H9 (cell line): ENCODE data around the gene ASGR1. TPM values are rescaled to one million over a fixed set of nuclear protein-coding genes. Genes with fewer than 3 reads are reported as not detected.

Source experiments
- DNase-seq: peaks from one replicate; pipeline ENCODE4 v3.0.0-alpha.2; 2017
- H2AFZ ChIP-seq: one replicate; pipeline ENCODE4 v1.6.1; 2013; ENCODE audit warnings: mild to moderate bottlenecking, low read length, control low read depth, moderate library complexity
- H2AK5ac ChIP-seq: 2 replicates; pipeline ENCODE4 v1.6.1; 2013; ENCODE audit warnings: low read length, control low read depth, mixed read lengths; ENCODE audit not compliant: insufficient read length
- H2BK120ac ChIP-seq: one replicate; pipeline ENCODE4 v1.6.1; 2013; ENCODE audit warnings: low read depth, mild to moderate bottlenecking, low read length, control low read depth, inconsistent platforms; ENCODE audit not compliant: poor library complexity, severe bottlenecking
- H2BK12ac ChIP-seq: 2 replicates; pipeline ENCODE4 v1.6.1; 2013; ENCODE audit warnings: low read length, control low read depth, mixed read lengths, low read depth; ENCODE audit not compliant: insufficient read length
- H2BK15ac ChIP-seq: 2 replicates; pipeline ENCODE4 v1.6.1; 2013; ENCODE audit warnings: low read depth, low read length, control low read depth
- H2BK20ac ChIP-seq: one replicate; pipeline ENCODE4 v1.6.1; 2013; ENCODE audit warnings: low read depth, mild to moderate bottlenecking, low read length, control low read depth, inconsistent platforms; ENCODE audit not compliant: poor library complexity, severe bottlenecking
- H2BK5ac ChIP-seq: 2 replicates; pipeline ENCODE4 v1.6.1; 2013; ENCODE audit warnings: low read length, control low read depth, mixed read lengths; ENCODE audit not compliant: insufficient read length
- H3K14ac ChIP-seq: 2 replicates; pipeline ENCODE4 v1.6.1; 2013; ENCODE audit warnings: low read length, control low read depth; ENCODE audit not compliant: insufficient read depth
- H3K18ac ChIP-seq: 2 replicates; pipeline ENCODE4 v1.6.1; 2013; ENCODE audit warnings: low read depth, mild to moderate bottlenecking, mixed read lengths, low read length, control low read depth; ENCODE audit not compliant: insufficient read length
- H3K23ac ChIP-seq: 2 replicates; pipeline ENCODE4 v1.6.1; 2013; ENCODE audit warnings: low read length, control low read depth, mixed read lengths, low read depth; ENCODE audit not compliant: insufficient read length
- H3K23me2 ChIP-seq: 2 replicates; pipeline ENCODE4 v1.6.1; 2013; ENCODE audit warnings: low read depth, mild to moderate bottlenecking, mixed read lengths, low read length, control low read depth; ENCODE audit not compliant: insufficient read length, poor library complexity, severe bottlenecking
- H3K27ac ChIP-seq: 2 replicates; pipeline ENCODE4 v1.5.1; 2013; ENCODE audit warnings: low read length, control low read depth, mixed read lengths, low read depth; ENCODE audit not compliant: insufficient read length
- H3K27me3 ChIP-seq: 2 replicates; pipeline ENCODE4 v1.6.1; 2013; ENCODE audit warnings: low read length, control low read depth, inconsistent platforms; ENCODE audit not compliant: insufficient read depth
- H3K4ac ChIP-seq: 2 replicates; pipeline ENCODE4 v1.6.1; 2013; ENCODE audit warnings: low read depth, mild to moderate bottlenecking, control low read depth, inconsistent platforms, low read length, moderate library complexity
- H3K4me1 ChIP-seq: 2 replicates; pipeline ENCODE4 v1.6.1; 2013; ENCODE audit warnings: low read length, control low read depth, inconsistent platforms; ENCODE audit not compliant: insufficient read depth
- H3K4me2 ChIP-seq: 2 replicates; pipeline ENCODE4 v1.6.1; 2013; ENCODE audit warnings: low read length, control low read depth, mixed read lengths; ENCODE audit not compliant: insufficient read length, insufficient read depth
- H3K56ac ChIP-seq: 2 replicates; pipeline ENCODE4 v1.6.1; 2013; ENCODE audit warnings: low read depth, mild to moderate bottlenecking, mixed read lengths, low read length, control low read depth; ENCODE audit not compliant: insufficient read length
- H3K79me1 ChIP-seq: 2 replicates; pipeline ENCODE4 v1.6.1; 2013; ENCODE audit warnings: low read depth, mild to moderate bottlenecking, moderate library complexity, low read length, control low read depth, inconsistent platforms; ENCODE audit not compliant: insufficient read depth, poor library complexity, severe bottlenecking
- H3K79me2 ChIP-seq: 2 replicates; pipeline ENCODE4 v1.6.1; 2013; ENCODE audit warnings: low read length, control low read depth, inconsistent platforms; ENCODE audit not compliant: insufficient read depth
- H3K9ac ChIP-seq: 2 replicates; pipeline ENCODE4 v1.6.1; 2013; ENCODE audit warnings: low read length, control low read depth, mixed read lengths; ENCODE audit not compliant: insufficient read length; ENCODE audit errors: extremely low read depth
- H3K9me3 ChIP-seq: one replicate; pipeline ENCODE4 v1.6.1; 2013; ENCODE audit warnings: low read depth, low read length, inconsistent platforms; ENCODE audit not compliant: control insufficient read depth
- H3T11ph ChIP-seq: one replicate; pipeline ENCODE4 v1.6.1; 2013; ENCODE audit warnings: mild to moderate bottlenecking, low read length, control low read depth, inconsistent platforms
- H4K20me1 ChIP-seq: one replicate; pipeline ENCODE4 v1.6.1; 2013; ENCODE audit not compliant: control insufficient read depth, insufficient read length, insufficient read depth
- H4K5ac ChIP-seq: 2 replicates; pipeline ENCODE4 v1.6.1; 2013; ENCODE audit warnings: low read depth, mild to moderate bottlenecking, mixed read lengths, low read length, control low read depth; ENCODE audit not compliant: insufficient read length
- H4K8ac ChIP-seq: replicated peaks from 2 replicates; pipeline ENCODE4 v1.6.1; 2013; ENCODE audit warnings: low read length, control low read depth, mixed read lengths, low read depth; ENCODE audit not compliant: insufficient read length
- H4K91ac ChIP-seq: 2 replicates; pipeline ENCODE4 v1.6.1; 2013; ENCODE audit warnings: low read depth, mild to moderate bottlenecking, moderate library complexity, mixed read lengths, low read length, control low read depth; ENCODE audit not compliant: insufficient read length
- H3K27ac Mint-ChIP-seq, 3 experiments: 2 replicates in 2 of 3; 3 replicates in 1 of 3; pipeline ENCODE4 v1.8.0; 2020 to 2021; ENCODE audit warnings: mixed read lengths in 3 of 3, mild to moderate bottlenecking in 1 of 3, moderate library complexity in 1 of 3
- H3K27me3 Mint-ChIP-seq: 2 replicates; pipeline ENCODE4 v1.8.0; 2021; ENCODE audit warnings: low read depth, mild to moderate bottlenecking, moderate library complexity, mixed read lengths
- H3K36me3 Mint-ChIP-seq, 3 experiments: 2 replicates in 2 of 3; 3 replicates in 1 of 3; pipeline ENCODE4 v1.8.0; 2020 to 2021; ENCODE audit warnings: low read depth in 3 of 3, mixed read lengths in 3 of 3; ENCODE audit not compliant: insufficient read depth in 1 of 3
- H3K4me1 Mint-ChIP-seq, 2 experiments: 2 replicates each; pipeline ENCODE4 v1.8.0; 2020; ENCODE audit warnings: mixed read lengths in 2 of 2
- H3K4me3 Mint-ChIP-seq, 2 experiments: 2 replicates in 1 of 2; 3 replicates in 1 of 2; pipeline ENCODE4 v1.8.0; 2020 to 2021; ENCODE audit warnings: mild to moderate bottlenecking in 2 of 2, mixed read lengths in 2 of 2, moderate library complexity in 1 of 2
- H3K9me3 Mint-ChIP-seq, 2 experiments: 2 replicates in 1 of 2; 3 replicates in 1 of 2; pipeline ENCODE4 v1.8.0; 2020; ENCODE audit warnings: mild to moderate bottlenecking in 2 of 2, mixed read lengths in 2 of 2, moderate library complexity in 1 of 2
- WGBS: extraction: QIAGEN DNeasy Blood & Tissue Kit; methylation state at CpG from one replicate; pipeline ENCODE4 v1.1.7; 2013; ENCODE audit warnings: missing lambda C conversion rate, low lambda C conversion rate, mixed read lengths; ENCODE audit not compliant: insufficient read length; ENCODE audit errors: extremely low coverage; 5-methylcytosine and 5-hydroxymethylcytosine counted together
- total RNA-seq: library from RNA; stranded (reverse); gene quantifications from 2 replicates; pipeline ENCODE4 v1.2.1, GENCODE V29; 2021
- TF ChIP-seq, protein P1 (sequence below): fragments of 200-600 bp; sonication (generic); conservative IDR thresholded peaks from 3 replicates; pipeline ENCODE4 v1.8.0; 2021; ENCODE audit warnings: antibody characterized with exemption, mild to moderate bottlenecking

Gene ASGR1
- total RNA-seq, 1 experiment from 2014 or later: 5.9 TPM

DNA sequence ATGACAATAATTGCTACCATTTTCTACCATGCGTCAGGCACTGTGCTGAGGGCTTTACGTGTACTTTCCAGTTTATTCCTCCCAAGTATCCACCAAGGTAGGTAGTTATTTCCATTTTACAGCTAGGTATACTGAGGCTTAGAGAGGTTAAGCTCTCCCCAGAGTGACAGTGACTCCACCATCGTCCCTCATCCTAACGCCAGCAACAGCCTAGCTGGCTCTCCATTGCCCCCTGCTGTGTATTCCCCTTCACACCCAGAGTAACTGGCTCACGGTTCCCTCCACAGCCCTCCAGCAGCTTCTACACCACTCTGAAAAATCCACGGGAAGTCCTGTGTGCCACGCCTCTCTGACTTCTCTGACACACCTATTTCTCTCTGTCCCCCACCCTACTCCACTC lies 7.1 kb upstream of the ASGR1 start:
- no peaks in the 10 kb centered on the region for H3K9me3 Mint-ChIP-seq
- Histone ChIP-seq H3K27me3 (no peaks in the 10 kb centered on the region), H2BK12ac (no peak overlapping the region), H2AK5ac (no peak overlapping the region), H4K5ac (no peak overlapping the region), H3K56ac (no peak overlapping the region), H3K79me2 (no peaks in the 10 kb centered on the region), H3K23me2 (no peaks in the 10 kb centered on the region), H3K9me3 (no peaks in the 10 kb centered on the region), H2BK5ac (no peak overlapping the region), H3K4me1 (no peaks in the 10 kb centered on the region), H3K79me1 (no peaks in the 10 kb centered on the region), H2BK120ac (no peak overlapping the region), H3K4ac (no peak overlapping the region), H2AFZ (no peak overlapping the region), H3K14ac (no peak overlapping the region), H4K20me1 (no peaks in the 10 kb centered on the region), H3T11ph (no peak overlapping the region), H4K91ac (no peak overlapping the region), H3K18ac (no peak overlapping the region), H3K4me2 (no peak overlapping the region), H2BK15ac (no peak overlapping the region), H3K9ac (no peak overlapping the region), H3K23ac (no peak overlapping the region), H4K8ac (no peak overlapping the region), H2BK20ac (no peak overlapping the region), H3K27ac (no peak overlapping the region)
- H3K27ac Mint-ChIP-seq: no peak overlapping the region; a peak in 1 of 7 replicates
- 0 out of 4 replicates have a peak, but pooled peaks cover 0 to 4% of the 10 kb centered on the region in 2 experiments for H3K4me1 Mint-ChIP-seq
- TF ChIP-seq, protein P1, sequence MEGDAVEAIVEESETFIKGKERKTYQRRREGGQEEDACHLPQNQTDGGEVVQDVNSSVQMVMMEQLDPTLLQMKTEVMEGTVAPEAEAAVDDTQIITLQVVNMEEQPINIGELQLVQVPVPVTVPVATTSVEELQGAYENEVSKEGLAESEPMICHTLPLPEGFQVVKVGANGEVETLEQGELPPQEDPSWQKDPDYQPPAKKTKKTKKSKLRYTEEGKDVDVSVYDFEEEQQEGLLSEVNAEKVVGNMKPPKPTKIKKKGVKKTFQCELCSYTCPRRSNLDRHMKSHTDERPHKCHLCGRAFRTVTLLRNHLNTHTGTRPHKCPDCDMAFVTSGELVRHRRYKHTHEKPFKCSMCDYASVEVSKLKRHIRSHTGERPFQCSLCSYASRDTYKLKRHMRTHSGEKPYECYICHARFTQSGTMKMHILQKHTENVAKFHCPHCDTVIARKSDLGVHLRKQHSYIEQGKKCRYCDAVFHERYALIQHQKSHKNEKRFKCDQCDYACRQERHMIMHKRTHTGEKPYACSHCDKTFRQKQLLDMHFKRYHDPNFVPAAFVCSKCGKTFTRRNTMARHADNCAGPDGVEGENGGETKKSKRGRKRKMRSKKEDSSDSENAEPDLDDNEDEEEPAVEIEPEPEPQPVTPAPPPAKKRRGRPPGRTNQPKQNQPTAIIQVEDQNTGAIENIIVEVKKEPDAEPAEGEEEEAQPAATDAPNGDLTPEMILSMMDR: peak; percentile 15; the same call in 1 of the 3 replicates
- DNase-seq: no peak
- no CpG with 5 or more reads among the region's 7 CpGs for WGBS
- H3K4me3 Mint-ChIP-seq: no peak overlapping the region
- H3K27me3 Mint-ChIP-seq: no peaks in the 10 kb centered on the region
- peaks cover 8 to 16% (median 14%) of the 10 kb centered on the region in 3 experiments; a peak in 6 of 7 replicates for H3K36me3 Mint-ChIP-seq
